ENCODE measurements around the gene DERL2.

Gene DERL2

DNA sequence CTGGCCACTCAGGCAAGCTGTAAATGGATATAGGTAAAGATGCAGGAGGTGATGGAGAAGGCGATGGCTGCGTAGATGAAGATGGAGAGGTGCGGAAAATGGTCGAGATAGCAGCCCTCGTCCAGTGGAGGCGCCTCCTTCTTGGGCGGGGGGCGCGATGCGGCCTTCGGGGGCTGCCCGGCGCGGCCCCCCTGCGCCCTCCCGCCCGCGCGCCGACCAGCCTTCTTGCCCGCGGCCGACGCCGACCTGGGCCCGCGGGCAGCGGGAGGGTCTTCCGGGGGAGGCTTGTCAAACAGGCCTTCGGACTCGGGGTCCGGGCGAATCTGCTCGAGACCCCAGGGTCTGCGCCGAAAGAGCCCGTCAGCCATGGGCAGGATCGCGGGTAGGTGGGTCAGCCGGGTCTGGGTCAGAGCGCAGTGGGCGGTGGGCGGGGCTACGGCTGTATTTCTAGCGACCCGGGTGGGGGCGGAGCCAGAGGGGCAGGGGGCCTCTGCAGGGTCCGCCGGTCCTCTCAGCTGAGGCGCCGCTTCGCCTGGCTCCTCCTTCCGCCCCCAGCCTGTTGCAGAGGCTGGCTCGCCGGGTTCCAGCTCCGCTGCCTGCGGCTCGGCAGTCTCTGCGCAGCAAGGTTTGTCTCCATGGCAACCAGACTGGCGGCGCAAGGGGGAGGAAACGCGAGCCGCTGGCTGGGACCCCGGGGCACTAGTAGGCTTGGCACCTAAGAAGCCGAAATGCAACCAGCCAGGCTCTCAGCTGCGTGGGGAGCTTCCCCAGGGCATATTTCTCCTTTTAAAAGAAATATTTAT lies 14.8 kb upstream of the DERL2 start:
- peak; percentile 91 to 94 for DNase-seq

DNA sequence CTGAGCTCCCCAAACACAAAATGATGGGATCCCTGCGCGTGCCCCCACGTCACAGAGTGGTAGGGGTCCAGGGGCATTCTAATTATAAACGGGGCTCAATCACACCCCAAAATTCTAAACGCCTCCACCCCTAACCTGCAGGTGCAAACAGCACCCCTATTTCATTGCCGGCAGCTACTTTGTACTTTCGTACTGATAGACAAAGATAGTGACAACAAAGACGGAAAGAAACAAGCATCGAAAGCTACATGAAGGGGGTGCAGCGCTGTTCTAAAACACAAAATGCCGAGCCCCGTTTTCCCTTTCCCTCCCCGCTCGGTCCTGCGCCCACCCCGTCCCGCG lies 14.2 kb upstream of the DERL2 start:
- DNase-seq, result no peak

DNA sequence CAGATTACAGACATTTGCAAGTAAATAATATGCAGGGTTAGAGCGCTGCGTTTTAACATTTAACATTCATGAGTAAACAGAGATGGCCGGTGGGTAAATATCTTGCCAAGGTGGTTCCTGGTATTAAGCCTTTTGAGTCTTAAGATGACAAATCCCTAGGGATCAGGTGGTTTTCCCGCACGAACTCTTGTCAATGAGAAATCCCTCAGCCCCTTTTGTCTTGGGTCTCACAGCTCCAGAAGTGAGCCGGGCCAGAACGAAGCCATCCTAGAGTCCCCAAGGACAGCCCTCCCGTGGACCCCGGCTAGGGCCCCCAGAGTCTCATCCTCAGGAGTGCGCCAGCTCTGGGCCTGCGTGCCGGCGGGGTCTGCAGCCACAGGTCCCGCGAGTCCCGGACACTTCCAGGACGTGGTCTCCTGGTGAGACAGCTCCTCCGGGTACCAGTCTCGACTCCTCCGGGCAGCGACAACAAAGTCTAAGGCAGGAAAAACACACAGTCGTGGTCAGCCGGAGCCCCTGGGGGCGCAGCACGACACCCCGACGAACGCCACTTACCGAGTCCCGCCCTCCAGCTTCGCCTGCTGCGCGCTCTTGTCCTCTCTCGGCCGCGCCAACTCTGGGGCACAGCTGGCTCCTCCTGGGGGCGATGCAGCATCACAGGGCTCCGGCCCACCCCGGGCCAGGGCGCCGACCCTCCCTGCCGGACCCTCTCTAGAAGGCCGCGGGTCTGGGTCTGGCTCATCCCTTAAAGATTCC lies 13.7 kb upstream of the DERL2 start:
- peak; percentile 66 to 80 for DNase-seq

DNA sequence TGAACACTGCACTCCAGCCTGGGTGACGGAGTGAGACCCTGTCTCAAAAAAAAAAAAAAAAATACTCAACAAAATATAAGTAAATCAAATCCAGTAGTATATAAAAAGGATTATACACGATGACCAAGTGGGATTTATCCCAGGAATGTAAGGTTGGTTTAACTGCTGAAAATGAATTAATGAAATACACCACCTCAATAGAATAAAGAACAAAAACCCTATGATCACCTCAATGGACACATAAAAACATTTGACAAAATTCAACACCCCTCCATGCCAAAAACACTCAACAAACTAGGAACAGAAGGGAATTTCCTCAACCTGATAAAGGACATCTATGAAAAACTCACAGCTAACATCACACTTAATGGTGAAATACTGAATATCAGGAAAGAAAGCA lies 7.0 kb upstream of the DERL2 start:
- no peak for DNase-seq

DNA sequence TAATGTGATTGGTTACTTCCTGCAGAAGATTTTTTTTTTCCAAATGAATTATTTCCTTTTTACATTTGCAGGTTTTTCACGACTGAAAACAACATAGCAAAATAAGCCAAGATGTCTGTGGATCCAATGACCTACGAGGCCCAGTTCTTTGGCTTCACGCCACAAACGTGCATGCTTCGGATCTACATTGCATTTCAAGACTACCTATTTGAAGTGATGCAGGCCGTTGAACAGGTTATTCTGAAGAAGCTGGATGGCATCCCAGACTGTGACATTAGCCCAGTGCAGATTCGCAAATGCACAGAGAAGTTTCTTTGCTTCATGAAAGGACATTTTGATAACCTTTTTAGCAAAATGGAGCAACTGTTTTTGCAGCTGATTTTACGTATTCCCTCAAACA lies 2.8 kb upstream of the DERL2 start:
- DNase-seq, result no peak

DNA sequence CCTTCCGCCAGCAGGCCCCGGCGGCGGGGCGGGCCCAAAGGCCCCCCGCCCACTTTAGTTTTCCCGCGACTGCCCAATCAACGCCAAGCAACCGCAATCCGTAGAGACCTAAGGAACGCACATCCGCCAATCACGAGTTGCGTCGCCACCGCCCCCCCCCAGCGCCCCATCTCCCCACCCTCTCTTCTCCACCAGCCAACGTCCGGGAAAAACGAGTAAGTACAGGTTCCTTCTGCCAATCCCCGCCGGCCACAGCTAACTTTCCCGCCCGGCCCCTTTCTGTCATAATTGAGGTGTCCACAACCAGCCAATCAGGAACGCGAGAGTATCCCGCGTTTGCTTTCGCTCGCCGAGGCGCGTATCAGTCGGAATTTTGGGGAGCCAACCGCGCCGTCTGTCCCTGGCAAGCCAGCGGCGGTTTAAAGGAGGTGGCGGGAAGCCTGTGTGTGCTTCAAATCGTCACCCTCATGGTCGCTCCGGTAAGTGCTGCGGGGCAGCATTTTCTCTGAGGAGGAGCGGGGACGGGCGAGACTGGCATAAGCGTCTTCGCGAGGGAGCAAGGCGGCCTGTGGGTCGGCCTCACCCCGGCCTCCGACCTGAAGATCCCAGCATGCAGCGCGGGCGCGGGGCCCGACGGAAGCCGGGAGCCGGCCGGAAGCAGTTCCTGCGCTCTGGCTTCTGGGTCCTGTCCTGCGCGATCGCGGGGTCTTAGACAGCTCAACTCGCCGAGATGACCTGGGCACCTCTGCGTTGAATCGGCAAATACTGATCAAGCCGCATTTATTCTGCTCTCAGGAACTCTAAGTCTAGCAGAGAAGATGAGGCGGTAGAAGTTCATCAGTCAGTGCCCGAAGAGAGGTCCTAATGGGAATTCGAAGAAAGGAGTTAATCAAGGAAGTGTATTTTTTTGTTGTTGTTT lies 487 bp upstream of the DERL2 start, which contains the start of gene MIS12:
TSS of gene MIS12 (plus strand) at position 361 of the 919 bp plus-strand sequence. CDS start 2,297 bp downstream, outside the sequence.
- DNase-seq, result peak; percentile 97 to 98

DNA sequence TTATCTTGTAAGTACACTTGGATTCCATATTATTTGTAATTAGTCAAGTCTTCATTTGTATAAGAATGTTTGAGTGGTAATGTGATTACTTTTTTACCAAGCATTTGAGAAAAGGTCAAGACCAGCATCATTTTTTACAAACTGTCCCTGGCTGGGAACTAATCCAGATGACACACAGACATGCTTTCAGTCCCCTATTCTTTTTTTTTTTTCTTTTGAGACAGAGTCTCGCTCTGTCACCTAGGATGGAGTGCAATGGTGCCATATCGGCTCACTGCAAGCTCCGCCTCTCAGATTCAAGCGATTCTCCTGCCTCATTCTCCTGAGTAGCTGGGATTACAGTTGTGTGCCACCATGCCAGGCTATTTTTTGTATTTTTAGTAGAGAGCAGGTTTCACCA lies 4.5 kb downstream of the DERL2 start:
- DNase-seq, result no peak

DNA sequence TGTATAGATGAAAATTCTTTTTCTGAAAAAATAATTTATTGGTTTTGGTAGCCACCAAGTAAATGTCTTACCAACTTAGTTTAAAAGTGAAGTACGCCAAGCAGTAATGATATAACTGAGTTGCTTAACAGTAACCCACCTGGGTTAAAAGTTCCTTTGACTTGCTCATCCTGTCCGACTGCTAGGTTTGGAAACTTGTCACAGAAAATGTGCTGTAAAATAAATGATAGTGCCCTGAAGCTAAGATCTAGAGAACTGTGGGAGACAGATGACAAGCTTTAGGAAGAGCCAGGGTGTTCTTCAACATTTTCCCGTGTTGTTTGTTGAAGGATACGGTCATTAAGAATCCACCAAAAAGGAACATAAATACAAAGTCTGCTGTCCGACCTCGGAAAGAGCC lies 5.0 kb downstream of the DERL2 start:
- DNase-seq, result no peak

DNA sequence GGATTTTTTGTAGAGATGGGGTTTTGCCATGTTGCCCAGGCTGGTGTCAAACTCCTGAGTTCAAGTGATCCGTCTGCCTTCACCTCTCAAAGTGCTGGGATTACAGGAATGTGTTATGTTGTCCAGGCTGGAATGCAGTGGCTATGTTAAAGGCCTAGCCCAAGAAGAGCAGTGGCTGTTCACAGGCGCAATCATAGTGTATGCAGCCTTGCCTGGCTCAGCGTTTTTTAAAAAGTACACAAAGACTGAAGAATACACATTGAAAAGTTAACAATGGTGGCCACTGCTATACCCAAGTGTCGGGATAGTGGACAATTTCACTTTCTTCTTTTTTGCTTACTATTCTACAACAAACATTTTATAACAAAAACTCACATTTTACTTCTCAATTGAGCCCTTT lies 7.0 kb downstream of the DERL2 start:
- no peak for DNase-seq

DNA sequence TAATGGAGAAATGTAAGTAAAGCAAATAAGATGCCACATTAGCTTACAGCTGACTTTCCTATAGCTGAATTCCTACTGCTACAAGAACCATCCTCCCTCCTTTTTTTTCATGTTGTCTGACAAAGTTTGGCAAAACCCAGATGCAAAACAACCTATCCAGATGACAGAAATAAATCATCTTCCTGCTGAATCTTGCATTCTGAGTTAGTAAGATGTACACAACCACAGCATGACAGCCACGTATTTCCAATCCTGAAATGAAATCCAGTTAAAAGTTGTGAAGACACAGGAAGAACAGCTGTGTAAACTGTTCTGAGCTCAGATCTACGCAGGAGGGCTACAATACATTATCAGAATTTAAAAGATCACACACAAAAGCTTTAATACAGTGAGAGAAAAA lies 12.1 kb downstream of the DERL2 start:
- no peak for DNase-seq

DNA sequence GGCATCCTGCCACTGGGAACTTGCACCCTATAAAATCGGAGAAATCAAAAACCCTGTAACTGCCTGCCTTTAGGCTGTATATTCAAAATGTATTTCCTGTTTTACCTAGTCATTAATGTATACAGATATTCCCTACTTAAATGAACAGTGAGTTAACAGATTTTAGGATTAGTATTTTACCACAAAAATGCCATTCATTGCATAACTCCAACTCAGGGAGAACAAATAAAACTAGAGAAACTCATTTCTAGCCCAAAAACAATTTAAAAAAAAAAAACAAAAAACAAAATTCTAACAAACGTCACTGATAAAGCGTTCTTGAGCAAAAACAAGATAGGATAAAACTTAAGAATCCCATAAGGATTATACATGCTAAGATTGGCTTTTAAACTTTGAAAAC lies 13.5 kb downstream of the DERL2 start:
- no peak for DNase-seq

DNA sequence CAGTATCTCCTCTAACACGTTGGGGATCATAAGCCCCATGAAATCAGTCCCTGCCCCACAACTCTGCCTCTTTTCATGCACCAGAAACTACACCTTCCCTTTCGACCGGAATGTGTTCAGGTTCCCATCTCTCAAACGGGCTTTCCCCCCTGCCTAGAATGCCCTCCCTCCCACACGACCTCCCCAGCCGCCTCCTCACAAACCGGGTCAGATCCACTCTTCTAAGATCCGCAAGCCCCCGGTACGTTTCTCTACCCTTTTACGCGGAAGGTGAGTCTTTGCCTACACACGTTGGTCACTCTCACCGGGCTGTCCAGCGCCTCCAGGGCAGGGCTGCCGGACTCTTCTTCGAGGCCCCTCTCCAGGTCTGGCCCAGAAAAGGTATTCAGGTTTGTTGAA lies 17.9 kb downstream of the DERL2 start:
- DNase-seq, result no peak

DNA sequence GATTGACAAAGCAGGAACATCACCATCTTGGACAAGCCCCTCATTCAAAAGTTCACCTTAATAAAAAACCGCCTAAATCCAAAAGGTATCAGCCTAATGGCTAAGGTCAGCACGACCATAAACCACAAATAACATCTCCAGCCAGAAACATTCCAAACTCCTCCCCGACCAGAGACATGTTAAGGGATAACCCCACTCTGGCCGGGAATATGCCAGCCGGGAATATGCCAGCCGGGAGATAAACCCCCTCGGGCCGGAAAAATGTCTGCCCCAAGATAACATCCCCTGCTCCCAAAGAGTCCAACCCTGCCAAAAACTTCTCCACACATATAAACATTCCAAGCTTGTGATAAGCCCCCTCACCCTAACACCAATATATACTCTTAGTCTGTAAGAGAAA lies 18.6 kb downstream of the DERL2 start:
- DNase-seq, result no peak

DNA sequence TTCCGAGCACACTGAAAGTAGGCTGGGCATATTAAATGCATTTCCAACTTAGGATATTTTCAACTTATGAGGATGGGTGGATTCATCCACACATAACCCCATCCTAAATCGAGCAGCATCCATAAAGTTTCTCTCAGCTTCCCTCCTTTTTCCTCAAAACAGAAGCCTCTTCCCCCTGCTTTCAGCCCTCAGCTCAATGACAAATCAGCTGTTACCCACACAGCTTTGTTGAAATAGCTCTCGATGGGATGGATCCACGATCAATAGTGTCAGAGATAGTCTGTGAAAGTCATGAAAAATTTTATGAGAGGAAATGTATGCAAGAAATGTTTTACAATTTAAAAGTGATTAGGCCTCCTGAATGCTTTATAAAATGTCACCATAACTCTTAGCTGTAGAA lies 19.7 kb downstream of the DERL2 start:
- no peak for DNase-seq

DNA sequence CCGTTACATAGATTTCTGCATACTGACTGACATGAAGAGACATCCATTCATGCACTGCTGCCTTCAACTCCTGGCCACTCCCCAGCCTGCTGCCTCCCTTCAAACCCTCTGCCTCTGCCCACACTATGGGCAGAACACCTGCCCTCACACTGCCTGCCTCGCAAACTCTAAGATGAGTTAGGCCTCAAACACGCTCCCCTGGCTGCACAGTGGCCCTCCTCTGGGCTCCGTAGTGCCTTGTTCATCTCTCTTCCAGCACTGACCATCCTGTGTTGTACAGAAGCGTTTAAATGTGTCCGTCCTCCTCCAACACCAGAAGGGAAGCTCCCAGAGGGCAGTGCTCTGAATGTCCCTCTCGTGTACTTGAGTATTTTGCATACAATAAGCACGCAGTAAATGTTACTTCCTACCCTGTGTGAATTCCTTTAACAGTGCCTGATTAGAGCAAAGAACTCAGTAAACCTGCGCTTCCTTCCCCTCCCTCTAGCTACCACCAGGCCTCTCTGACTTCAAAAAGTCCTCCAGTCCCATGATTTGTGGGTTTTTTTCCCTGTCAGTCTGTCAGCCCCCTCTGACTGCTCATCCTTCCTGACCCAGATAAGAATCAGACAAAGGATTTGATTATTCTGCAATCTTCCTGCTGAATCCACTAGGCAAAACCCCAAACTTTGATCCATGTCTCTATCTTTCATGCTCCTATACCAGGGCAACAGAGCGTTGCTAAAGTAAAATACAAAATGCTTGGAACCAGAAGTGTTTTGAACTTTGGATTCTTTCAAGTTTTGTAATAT lies 21.1 kb downstream of the DERL2 start:
- no peak for DNase-seq

DNA sequence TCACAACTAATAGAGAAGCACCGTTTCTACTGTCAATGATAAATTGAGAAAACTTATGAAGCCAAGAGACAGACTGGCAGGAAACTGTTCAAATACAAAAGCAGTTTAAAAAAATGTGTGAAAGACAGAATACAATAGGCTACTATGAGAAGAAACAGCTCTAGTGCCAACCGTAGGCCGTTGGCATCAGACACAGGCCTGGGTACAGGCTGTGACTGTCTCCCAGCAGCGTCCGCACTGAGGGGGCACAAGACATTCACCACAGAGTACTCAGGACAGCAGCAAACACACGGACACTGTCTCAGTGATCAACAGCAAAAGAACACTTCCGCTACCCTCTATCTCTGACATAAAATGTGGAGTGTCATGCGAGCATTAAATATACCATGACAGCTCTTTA lies 39.2 kb downstream of the DERL2 start:
- DNase-seq, result no peak

DNA sequence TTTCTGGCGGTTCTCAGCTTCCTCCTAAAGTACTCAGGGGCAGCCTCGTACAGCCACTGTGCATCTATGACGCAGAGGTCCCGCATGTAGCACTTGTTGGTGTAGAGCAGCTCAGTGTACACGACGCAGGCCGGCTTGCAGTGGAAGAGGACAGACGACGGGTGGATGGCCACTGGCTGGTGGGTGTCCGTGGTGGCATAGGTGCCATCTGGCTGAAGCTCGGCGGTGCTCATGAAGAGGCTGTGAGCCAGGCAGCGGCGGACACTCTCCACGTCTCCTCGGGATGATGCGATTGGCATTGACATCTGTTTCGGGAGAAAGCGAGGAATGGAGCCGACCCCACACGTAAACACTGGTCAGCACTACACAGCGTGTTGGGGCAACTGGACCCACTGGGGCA lies 41.8 kb downstream of the DERL2 start:
- DNase-seq, result no peak

DNA sequence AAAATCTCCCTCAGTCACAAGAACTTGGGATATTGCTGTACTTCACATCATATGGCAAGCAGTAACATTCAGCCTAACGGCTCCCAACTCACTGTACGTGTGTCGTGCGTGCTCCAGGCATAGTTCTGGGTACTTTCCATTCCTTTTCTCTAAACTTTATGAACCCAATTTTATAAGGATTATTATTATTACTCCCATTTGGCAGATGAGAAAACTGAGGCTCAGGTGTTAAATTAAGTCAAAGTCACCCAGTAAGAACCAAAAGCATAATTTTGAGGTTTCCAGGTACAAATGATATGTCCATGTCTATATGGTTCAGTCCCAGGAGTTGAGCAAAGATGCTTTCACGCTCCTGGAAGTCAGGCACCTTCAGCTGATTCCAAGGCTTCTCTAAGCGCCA lies 42.2 kb downstream of the DERL2 start:
- DNase-seq, result no peak

DNA sequence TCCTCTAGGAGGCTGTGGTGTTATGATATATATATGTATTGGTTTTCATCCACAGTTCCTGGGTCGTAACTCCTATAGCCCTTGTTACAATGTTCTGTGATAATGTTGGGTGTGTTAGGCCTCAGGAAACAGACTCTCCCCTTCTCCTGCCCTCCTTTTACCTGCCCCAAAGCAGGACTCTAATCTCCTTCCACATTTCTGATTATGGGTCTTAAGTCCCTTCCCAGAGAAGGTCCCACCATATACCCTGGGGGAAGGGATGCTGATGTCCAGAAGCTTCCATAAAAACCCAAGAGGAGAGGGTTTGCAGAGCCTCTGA lies 46.6 kb downstream of the DERL2 start:
- no peak for DNase-seq

DNA sequence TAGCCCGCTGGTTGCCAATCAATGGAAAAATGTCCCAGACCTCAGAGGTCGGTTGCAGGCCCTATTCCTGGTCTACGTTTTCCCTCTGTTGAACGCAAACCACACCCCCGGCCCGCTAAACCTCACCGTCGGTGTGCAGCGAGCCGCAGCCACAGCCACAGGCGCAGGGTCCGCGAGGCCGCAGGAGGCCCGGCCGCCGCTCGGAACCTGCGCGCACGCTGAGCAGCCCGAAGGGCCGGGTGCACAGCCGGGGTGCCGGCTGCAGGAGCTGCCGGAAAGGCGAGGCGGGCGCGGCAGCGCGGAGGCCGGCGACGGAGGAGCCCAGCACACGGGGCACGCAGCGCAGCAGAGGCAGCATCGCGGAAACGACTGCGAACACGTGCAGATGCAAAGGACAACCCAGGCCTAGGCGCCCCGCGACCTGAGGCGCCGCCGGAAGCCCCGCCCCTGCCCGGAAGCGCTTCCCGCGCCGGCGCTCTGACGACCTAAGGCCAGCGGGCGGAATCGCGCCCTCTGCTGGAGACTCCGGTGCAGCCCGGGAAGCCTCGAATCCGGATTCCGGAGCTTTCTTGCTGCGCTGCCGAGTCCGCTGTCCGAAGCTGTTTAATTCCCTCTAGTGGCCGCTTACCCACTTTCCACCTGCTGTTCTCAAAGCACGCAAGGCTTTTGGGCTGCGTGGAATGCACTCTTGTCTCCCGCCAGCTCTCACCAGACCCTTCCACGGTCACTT lies 47.1 kb downstream of the DERL2 start, which contains the start of gene C1QBP:
TSS of gene C1QBP (minus strand) at position 440 of the 730 bp plus-strand sequence. CDS start at position 358, 82 bp downstream.
- DNase-seq, result peak; percentile 83 to 92

DNA sequence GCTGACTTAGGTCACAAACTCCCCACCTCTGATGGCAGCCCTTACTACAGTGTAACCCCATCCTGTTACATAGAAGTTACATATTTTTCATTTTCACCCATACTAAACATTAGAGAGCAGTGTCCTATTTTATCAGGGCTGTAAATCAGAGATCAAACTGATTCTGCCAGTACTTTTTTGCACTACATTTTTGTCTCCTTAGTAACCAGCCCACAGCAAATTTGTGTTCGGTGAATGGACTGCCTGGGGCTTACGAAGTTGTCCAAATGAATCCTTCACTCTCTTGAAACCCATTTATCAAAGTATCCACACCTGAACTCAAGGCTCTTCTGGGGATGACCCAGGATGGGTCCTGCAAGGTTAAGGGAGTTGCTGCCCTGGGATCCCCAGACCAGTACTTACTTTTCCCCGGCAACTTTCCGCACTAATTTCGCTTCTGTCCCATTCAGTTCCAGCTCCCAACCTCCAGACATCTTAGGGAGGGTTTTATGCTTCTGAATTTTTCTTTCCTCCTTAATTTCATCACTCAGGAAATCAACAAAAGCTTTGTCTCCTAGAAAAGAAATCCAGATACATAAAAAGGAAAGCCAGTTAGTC lies 48.2 kb downstream of the DERL2 start:
- no peak for DNase-seq
